Sigmoid colon (tissue), 4 donors: Measurements from ENCODE around the gene KRT74.

Experiments used
- CTCF ChIP-seq, 4 experiments: fragments of 450-650 bp in 3 of 4; fragments of 200-600 bp in 1 of 4; IDR thresholded peaks; one replicate each; pipeline ENCODE4 v1.5.1; 2016 to 2019; ENCODE audit warnings: antibody characterized with exemption in 4 of 4, mild to moderate bottlenecking in 3 of 4, moderate library complexity in 2 of 4
- POLR2AphosphoS5 ChIP-seq, 4 donors: sonication (generic); formaldehyde crosslinking; IDR thresholded peaks; one replicate each; pipeline ENCODE4 v1.6.1; 2017; ENCODE audit warnings: antibody characterized with exemption in 4 of 4

DNA sequence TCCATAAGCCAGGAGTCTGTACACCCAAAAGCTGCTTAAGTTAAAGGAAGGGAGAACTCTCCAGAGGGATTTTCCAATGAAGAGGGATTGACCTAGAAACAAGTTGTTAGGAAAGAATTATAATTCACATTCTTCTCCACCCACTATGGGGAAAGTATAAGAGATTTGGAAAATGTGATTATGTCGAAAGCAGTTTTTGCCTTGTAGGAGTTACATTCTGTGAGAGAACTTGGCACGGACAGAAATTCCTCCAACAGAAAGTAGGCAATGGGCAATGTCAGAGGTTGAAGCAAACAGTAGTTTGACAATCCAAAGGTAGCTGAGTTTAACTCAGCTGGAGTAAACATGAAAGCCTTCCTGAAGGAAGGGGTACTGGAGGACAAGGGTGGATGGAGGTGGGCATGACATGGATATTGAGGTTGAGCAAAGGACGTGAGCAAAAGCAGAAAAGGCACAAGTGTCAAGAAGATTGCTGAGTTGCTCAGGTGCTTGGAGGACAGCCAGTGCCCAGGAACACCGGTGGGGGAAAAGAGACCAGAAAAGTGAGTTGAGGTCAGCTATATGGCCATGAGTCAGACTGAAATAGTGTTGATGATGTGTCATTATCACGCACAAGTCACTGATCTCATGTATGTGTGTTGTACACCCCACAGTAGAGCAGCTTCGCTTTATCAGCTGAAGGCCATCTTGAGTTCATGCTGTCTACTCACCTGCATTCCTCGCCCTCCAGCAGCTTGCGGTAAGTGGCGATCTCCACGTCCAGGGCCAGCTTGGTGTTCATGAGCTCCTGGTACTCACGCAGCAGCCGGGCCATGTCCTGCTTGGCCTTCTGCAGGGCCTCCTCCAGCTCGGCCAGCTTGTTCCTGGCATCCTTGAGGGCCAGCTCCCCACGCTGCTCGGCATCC lies 57.5 kb downstream of the KRT74 start:
- TF ChIP-seq POLR2AphosphoS5 (IDR thresholded peaks at IDR 0.05) = peak in 2 of 4 donors; percentile 48 to 67
- no peak for TF ChIP-seq CTCF (IDR thresholded peaks at IDR 0.05)
